HG03558 (cell line): Measurements from ENCODE around the gene ACOT8.

Source experiments
- ATAC-seq: cut with Tn5 transposase; IDR thresholded peaks from one replicate; pipeline ENCODE4 v1.9.1; 2021; ENCODE audit warnings: moderate number of reproducible peaks; ENCODE audit not compliant: unreplicated experiment; ENCODE audit errors: extremely low read depth

ACOT8 gene

DNA sequence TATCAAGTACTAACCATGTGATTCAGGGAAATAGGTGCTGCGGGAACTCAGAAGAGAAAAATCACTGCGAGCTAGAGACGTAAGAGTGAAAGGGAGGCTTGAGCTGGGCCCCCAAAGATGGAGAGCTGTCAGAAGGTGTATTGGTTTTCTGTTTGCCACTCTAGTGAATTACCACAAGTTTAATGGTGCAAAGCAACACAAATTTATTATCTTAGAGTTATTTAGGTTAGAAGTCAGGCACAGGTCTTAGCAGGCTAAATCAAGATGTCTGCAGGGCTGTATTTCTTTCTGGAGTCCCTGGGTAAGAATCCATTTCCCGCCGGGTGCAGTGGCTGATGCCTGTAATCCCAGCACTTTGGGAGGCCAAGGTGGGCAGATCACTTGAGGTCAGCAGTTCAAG is 2.7 kb upstream of the ACOT8 start:
- no peak for ATAC-seq

DNA sequence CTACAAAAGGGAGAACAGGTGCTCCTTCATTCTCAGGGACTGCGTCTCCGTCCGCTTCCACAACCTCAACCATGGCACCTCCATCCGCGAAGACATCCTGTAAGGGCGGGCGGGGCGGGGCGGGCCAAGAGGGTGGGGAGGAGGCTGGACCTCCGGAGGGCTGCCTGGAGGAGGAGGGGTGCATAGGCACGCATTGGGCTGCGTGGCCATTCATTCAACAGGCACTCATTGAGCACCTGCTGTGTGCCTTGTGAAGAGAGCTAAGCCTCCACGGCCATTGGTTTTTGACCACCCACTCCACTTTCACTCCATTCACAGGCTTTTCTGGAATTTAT is 657 bp upstream of the ACOT8 start:
- peak; percentile 9 for ATAC-seq

DNA sequence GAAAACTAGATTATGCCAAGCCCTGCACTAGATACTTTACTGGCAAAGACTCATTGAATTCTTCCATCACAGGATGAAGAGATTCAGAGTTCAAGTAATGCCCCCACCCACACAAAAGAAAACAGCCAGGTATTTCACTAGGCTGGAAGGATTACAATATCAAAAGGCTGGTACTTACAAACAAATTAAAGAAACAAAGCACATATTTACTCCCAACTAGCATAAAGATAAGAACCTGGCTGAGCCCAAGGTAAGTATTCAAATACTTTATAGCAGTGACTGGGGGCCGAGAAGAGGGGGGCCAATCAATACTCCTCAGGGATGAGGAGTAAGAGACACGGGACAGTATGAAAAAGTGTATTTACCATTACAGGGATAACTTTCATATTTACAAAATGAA is 3.7 kb downstream of the ACOT8 start:
- ATAC-seq: no peak

DNA sequence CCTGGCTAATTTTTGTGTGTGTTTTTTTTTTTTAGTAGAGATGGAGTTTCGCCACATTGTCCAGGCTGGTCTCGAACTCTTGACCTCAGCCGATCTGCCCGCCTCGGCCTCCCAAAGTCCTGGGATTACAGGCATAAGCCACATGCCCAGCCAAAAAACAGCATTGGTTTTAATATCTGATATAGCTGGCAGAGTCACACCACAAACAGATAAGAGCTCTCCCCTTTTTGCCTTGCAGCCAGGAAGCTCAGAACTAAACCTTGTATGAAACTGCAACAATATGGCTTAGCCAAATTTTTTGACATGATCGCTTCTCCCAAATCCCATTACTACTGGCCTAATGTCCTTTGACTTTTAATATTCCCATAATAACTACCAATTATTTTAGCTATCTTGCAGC is 4.9 kb downstream of the ACOT8 start:
- ATAC-seq: no peak

DNA sequence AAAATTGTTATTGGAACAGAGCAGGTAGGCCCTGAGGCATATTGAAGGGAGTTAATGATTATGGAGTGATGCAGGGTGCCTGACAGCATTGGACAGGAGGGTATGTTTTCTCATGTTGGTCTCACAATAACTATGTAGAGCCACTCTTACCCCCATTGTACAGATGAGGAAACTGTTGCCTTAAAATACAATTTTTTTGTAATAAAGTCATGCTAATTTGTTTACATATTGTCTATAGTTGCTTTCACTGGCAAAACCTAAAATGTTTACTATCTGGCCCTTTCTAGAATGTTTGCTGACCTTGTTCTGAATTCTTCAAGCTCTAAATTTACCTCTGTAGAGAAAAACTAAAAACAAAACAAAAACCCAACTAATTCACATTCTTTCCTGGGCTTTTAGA is 5.7 kb downstream of the ACOT8 start:
- ATAC-seq: no peak

DNA sequence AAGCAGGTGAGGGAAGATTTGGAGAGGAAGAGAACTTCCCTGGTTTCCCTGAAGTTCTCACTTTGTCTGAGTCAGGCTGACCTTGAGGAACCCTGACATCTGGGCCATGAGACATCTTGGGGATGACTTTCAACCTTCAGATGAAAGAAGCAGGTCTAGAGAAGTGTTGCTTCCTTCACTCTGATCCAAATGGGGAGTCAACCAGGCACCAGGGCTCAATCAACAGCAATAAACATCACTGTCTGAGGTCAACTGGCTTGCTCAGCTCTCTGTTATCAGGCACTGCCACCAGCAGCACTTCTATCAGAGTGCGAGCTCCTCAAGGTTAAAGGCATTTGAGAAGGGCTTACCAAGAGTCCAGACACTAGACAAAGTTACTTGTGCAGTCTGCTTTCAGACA is 6.3 kb downstream of the ACOT8 start:
- ATAC-seq: no peak

DNA sequence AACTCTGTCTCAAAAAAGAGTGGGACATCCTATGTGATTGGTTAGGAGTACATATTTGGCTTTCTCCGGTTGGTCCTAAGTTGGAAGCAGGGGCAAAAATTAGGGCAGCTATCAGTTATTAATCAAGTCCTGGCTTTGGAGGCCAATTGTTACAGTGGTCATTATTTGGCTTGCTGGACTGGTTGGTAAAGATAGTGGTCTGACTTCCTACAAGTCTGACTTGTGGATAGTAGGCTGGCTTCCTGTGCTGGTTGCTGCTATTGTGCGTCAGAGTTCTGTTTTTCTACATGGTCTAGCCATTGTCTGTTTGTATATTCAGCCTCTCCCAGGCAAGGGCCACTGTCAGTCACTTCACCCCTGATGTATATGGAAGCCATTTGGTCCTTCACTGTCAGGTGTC is 7.0 kb downstream of the ACOT8 start:
- no peak for ATAC-seq

DNA sequence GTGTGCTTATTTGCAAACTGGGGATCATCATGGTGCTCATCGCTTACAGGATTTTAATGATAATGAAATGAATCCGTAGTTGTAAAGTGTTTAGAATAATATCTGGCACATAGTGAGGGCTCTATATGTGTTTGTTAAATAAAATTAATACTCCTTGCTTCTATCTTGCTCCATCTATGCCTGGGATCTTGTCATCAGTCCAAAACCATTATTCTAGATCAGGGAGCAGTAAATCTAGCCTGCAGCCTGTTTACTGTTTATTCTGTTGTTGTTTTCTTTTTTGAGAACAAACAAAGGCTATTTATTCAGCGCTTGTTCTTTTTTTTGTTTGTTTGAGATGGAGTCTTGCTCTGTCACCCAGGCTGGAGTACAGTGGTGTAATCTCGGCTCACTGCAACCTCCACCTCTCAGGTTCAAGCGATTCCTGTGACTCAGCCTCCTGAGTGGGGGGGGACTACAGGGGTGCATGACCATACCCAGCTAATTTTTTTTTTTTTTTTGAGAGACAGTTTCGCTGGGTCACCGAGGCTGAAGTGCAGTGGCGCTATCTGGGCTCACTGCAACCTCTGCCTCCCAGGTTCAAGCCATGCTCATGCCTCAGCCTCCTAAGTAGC is 8.1 kb downstream of the ACOT8 start:
- ATAC-seq: no peak

DNA sequence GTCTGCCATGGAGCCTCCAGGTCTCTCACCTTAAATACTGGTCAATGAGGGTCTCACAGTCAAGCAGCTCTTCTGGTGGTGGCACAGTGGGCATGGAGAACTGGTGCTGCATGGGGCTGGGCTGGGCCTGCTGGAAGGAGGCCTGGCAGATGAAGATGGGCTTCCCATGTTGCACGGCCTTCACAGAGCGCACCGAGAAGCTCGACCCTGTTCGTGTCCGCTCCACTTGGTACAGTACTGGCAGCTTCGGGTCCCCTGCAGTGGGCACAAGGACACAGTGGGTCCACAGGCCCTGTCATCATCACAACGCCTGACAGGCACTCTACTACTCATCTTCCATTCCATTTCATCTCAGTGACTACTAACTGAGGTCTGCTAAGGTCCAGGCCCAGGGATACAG is 8.8 kb downstream of the ACOT8 start:
- ATAC-seq: no peak

DNA sequence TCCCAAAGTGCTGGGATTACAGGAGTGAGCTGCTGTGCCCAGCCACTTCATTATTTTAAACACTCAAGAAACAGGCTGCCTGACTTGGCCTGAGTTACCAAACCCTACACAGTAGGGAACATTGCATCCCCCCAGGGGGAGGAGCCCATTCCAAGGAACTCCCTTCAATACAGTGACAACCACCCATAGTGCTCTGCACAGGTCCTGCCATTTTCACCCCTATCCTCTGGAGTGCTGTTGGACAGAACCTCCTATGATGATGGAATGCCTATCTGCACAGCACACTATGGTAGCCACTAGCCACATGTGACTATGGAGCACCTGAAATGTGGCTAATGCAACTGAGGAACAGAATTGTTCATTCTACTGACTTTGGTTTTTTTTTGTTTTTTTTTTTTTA is 11.7 kb downstream of the ACOT8 start:
- ATAC-seq: no peak

DNA sequence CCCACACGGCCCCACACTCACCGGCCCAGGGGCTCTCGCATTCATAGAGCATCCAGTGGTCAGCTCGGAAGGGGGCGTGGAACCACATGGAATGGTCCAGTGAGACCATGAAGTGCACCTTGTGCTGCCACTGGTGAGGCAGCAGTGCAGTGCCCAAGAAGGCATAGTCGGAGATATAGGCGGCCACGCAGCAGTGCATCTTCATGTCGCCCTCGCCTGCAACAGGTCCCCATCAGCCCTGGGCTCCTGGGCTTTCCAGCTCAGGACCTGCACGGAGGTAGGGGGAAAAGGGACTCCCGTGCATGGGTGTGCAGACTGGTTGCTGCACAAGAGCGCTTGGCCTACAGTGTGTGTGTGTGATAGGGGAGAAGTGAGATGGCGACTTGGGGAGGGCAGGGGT is 13.7 kb downstream of the ACOT8 start:
- ATAC-seq: no peak

DNA sequence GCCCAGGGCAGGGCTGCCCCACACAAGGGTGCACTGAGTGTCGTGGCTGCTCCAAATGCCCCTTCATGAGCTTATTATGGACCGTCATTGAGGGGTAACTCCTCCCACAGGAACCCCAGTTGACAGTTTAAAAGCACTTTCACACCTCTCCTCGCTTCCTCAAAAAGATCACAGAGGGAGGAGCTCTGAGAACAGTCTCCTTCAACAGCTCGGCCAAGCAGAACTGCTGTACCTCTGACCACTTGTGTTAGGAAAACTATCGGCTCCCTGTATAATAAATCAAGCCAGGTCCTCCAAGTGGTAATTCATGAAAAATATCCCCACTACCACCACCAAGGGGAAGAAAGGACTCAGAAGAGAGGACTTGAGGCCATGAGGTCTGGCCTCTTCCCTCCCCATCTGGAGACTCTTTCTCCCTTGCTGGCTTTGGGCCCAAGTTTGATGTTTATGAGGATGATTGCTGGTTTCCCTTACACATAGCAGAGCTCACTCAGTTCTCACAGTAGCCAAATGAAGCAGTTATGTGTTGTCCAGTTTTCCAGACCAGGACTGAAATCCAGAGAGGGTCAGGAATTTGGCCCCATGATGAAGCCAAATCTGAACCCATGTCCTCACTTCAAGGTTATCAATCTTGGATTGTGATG is 14.9 kb downstream of the ACOT8 start:
- ATAC-seq: no peak

DNA sequence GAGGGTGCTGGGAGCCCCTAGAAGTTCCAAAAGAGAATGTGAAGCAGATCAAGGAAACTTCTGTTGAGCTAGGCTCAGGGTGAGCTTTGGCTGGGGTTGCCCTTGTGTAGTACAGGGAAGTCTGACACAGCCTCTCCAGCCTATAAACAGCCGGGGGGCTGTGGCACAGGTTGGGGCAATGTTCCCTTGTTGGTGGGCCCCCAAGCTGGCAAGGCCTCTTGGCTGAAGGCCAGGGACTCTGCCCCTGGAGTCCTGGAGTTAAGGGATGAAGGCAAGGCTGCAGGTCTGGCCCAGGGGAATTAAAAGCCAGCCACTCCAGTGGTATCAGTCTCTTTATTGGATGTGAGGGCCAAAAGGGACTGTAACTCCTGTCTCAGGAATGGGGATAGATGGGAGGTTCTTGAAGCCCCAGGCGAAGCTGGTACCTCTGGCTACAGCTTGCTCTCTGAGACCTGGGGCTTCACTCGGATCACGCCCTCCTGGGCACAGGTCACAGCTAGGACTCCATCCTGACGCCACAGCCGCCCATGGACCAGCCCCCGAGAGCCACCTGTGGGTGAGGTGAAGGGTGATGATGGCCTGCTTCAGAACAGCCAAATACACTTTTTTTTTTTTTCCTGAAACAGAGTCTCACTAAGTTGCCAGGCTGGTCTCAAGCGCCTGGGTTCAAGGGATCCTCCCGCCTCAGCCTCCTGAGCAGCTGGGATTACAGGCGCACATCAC is 15.6 kb downstream of the ACOT8 start:
- no peak for ATAC-seq

DNA sequence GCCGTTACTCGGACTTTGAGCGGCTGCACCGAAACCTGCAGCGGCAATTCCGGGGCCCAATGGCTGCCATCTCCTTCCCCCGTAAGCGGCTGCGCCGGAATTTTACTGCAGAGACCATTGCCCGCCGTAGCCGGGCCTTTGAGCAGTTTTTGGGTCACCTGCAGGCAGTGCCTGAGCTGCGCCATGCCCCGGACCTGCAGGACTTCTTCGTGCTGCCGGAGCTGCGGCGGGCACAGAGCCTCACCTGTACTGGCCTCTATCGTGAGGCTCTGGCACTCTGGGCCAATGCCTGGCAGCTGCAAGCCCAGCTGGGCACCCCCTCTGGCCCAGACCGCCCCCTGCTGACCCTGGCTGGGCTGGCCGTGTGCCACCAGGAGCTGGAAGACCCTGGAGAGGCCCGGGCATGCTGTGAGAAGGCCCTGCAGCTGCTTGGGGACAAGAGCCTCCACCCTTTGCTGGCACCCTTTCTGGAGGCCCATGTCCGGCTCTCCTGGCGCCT is 16.4 kb downstream of the ACOT8 start:
- ATAC-seq: no peak

DNA sequence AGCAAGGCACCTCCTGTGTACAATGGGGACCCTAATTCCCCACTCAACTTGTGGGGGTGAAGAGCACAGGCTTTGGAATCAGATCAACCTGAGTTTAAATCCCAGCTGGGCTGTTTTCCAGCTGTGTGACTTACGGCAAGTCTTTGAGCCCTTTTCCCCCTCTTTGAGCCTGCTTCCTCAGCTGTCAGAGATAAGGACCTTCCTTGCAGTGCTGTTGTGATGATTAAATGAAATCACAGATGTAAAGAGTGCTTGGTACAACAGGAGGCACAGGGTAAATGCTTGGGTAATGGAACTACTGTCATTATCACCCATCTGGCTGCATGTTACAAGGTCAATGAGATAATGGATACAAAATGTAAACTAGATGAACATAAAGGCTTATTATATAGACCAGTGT is 20.4 kb downstream of the ACOT8 start:
- no peak for ATAC-seq

DNA sequence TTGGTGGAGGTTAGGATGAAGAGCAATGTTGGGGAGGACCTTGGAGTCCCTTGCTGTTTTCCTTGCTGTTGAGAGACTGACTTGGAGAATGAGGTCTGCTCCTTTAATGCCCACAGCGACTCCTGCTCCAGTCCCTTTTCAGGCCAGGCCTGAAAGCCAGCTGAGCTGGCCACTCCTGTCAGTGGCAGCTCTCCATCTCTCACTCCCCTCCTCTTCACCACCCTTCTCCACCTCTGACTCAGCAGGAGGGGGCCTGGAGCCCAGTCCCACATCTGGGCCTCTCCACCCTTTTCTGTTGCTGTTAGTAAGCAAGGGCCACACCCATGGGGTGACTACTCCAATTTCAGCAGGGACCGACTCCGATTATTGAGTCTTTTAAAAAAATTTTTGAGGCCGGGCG is 21.4 kb downstream of the ACOT8 start:
- ATAC-seq: no peak

DNA sequence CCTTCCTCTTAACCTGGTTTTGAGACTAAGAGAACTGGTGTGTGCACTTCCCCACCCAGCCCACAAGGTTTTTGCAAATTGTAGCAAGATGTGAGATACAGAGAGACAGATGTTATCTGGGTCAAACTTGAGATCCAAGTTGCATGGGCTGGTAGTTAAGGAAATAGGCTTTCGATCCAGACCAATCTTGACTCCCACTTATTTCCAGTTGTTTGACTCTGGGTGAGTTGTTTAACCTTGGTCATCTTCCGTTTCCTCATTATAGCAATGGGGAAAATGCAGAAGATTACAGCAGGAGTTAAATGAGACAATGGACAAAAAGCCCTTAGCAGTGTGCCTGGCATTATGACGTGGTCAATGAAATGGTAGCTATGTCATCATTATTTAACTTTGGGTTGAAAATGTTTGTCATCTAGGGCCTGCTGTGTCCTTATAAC is 21.8 kb downstream of the ACOT8 start:
- no peak for ATAC-seq

DNA sequence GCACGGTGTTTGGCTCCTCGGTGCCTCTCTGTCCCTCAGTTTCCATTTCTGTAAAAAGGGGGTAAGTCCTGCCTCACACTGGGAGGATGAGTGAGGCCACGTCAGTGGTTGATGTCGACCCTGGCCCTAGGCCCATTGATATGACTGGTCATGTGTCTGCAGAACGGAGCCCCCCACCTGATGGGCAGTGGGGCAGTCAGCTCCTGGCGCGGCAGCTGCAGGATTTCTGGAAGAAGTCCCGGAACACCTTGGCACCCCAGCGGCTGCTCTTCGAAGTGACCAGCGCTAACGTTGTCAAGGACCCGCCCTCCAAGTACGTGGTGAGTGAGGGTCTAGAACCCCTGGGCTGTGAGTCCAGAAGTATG is 22.4 kb downstream of the ACOT8 start:
- no peak for ATAC-seq

DNA sequence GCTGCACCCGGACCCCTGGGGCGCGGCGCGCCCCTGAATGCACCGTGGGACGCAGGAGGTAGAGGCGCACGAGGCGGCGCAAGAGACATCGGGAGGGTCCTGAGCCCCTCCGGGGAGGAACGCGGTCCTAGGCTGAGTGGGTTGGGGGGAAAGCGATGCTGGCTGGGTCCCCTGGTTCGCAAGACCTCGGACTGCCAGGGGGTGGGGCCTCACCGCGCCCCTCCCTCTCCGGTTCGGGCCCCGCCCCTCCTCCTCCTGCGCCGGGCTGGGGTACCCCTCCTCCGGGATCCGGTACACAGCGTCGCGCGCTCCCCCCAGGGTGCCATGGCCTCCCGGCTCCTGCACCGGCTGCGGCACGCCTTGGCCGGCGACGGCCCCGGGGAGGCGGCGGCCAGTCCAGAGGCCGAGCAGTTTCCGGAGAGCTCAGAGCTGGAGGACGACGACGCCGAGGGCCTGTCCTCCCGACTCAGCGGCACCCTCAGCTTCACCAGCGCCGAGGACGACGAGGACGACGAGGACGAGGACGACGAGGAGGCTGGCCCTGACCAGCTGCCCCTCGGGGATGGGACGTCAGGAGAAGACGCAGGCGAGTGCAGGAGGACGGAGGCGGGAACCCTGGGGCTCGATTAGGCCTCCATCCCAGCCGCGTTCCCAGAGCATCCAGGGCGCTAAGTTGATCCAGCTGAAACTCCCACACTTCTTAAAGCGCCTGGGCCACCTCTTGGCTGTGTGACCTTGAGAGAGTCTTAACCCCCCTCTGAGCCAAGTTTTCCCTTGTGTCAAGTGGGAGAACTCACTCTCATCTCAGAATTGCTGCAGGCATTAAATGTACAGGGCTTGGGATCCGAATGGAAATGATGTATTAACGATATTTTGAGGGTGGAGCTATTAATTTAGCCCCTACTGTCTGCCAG is 23.1 kb downstream of the ACOT8 start:
- no peak for ATAC-seq

DNA sequence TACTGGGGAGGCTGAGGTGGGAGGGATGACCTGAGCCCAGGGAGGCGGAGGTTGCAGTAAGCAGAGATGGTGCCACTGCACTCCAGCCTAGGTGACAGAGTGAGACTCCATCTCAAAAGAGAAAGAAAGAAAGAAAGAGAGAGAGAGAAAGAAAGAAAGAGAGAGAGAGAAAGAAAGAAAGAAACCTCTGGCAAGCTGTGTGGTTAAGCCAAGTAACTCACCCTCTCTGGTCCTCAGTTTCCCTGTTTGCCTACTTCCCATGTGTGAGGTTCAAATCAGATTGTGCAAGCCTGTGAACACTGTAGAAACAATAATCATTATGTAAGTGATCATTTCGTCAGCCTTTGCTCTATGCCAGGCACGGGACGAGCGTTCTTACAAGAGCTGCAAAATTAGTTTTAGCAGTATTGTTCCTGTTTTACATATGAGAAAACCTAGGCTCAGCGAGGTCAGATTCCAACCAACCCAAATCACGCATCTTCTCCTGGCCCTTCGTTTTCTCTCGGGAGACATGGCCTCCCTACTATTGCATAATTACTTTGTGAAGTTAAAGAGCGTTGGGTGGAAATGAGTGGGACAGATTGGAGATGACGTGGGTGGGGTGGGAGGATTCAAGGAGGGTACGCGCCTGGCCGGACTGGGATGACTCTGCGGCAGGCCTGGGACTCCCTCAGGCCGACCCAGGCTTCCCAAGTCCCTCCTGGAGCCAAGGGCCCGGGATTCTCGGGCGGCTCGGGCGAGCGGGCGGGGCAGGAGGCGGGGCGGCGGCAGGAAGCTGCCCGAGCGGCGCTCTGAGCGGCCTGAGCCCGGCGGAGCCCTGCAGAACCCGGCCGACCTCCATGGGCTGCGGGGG is 23.9 kb downstream of the ACOT8 start, which contains the start of gene SNX21:
Gene SNX21, plus strand, starts transcription at position 770 of the 853 bp plus-strand sequence. CDS start 121 bp downstream, outside the sequence.
- ATAC-seq: no peak
